Measurements from ENCODE around the gene RIC8B.

RIC8B gene, protein sequence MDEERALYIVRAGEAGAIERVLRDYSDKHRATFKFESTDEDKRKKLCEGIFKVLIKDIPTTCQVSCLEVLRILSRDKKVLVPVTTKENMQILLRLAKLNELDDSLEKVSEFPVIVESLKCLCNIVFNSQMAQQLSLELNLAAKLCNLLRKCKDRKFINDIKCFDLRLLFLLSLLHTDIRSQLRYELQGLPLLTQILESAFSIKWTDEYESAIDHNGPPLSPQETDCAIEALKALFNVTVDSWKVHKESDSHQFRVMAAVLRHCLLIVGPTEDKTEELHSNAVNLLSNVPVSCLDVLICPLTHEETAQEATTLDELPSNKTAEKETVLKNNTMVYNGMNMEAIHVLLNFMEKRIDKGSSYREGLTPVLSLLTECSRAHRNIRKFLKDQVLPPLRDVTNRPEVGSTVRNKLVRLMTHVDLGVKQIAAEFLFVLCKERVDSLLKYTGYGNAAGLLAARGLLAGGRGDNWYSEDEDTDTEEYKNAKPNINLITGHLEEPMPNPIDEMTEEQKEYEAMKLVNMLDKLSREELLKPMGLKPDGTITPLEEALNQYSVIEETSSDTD

GRCh38 chr12:106774005-106774807, at the start of gene RIC8B:
Gene RIC8B, plus strand, starts transcription at chr12:106774682. Its CDS starts 64 bp downstream, at chr12:106774746.
- peak; percentile 74 to 77 for DNase-seq (ENCODE audit: low read depth in 2 of 2)

DNA sequence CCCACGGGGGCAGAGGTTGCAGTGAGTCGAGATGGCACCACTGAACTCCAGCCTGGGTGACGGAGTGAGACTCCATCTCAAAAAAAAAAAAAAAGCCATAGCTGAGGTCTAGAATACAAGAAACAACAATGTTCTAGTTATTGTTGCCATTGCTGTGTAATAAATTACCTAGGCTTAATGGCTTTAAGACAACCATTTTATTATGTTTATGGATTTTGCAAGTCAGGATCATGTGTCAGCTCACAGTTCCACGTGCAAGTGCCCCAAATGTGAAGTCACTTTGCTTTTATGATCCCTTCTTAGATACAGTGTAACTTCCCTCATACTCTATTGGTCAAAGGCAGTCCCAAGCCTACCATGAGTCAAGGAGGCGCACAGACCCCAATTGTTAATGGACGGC, 49.5 kb upstream of the RIC8B start:
- no peak for DNase-seq (ENCODE audit: low read depth in 2 of 2)

- DNase-seq (ENCODE audit: low read depth in 2 of 2): peak in 1 of 2 donors; percentile 2
These were observed 47.8 kb upstream of the RIC8B start for GRCh38 chr12:106726603-106727202.

DNA sequence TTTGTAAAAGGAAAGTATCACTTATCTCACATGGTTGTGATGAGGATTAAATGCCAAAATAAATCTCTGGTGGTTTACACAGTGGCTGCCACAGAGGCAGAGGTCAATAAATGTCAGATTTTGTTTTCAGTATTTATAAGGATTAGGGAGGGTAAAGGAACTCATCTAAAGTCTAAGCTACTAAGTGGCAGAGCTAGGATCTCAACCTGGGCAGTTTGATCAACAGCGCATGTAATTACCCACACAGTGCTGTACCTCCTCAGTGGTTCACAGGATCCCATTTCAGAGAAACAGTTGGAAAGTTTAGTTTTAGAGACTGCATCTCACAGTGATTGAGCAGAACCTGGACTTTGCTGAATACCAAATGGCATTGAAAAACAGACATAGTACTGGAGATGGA, 44.9 kb upstream of the RIC8B start:
- no peak for DNase-seq (ENCODE audit: low read depth in 2 of 2)

DNA sequence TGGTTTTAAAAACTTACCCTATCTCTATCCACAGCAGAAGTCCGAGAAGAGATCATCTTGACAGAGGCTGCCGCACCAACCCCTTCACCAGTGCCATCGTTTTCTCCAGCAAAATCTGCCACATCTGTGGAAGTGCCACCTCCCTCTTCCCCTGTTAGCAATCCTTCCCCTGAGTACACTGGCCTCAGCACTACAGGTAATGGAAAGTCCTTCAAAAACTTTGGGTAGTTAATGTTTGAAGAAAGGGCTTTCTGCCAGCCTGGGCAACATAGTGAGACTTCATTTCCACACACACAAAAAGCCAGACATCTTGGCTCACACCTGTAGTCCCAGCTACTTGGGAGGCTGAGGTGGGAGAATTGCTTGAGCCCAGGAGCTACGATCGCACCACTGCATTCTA, 41.6 kb upstream of the RIC8B start:
- no peak for DNase-seq (ENCODE audit: low read depth in 2 of 2)

GRCh38 chr12:106733660-106734059, 40.8 kb upstream of the RIC8B start:
- DNase-seq (ENCODE audit: low read depth in 2 of 2): no peak

GRCh38 chr12:106736051-106736957, 38.2 kb upstream of the RIC8B start:
- DNase-seq (ENCODE audit: low read depth in 2 of 2): no peak

DNA sequence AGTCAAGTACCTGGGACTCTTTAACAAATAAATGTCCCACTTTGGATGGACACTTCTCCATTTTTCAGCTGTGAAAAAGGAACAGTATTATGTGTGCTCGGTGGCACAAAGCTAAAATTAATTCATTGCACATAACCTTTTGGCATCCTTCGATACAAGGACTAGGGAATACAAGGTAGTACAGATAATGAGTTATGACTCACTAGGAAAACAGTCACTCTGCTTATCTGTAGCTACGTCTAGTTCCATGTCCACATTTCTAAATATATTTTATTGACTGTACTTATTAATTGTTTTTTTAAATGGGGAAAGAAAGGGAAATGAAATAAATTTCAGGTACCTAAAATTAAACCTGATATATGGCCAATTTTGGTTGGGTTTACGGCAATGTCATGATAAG, 35.2 kb upstream of the RIC8B start:
- DNase-seq (ENCODE audit: low read depth in 2 of 2): no peak

- DNase-seq (ENCODE audit: low read depth in 2 of 2): no peak
These were observed 34.5 kb upstream of the RIC8B start for GRCh38 chr12:106739815-106740530.

GRCh38 chr12:106740818-106741217, 33.7 kb upstream of the RIC8B start:
- no peak for DNase-seq (ENCODE audit: low read depth in 2 of 2)

DNA sequence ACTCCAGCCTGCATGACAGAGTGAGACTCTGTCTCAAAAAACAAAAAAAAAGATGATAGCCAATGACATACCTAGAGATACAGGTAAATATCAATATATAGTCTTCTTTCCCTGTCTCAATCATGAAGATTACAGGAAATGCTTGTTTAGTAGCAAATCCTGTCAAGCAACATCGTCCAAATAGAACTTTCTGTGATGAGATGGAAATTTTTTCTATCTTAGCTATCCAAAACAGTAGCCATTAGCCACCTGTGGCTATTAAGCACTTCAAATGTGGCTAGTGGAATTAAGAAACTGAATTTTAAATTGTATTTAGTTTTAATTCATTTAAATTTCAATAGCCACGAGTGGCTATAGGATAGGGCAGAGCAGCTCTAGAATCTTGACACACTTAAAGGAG, 33.2 kb upstream of the RIC8B start:
- no peak for DNase-seq (ENCODE audit: low read depth in 2 of 2)

GRCh38 chr12:106743270-106743988, 31.1 kb upstream of the RIC8B start:
- no peak for DNase-seq (ENCODE audit: low read depth in 2 of 2)

GRCh38 chr12:106744600-106744999, 29.9 kb upstream of the RIC8B start:
- no peak for DNase-seq (ENCODE audit: low read depth in 2 of 2)

DNA sequence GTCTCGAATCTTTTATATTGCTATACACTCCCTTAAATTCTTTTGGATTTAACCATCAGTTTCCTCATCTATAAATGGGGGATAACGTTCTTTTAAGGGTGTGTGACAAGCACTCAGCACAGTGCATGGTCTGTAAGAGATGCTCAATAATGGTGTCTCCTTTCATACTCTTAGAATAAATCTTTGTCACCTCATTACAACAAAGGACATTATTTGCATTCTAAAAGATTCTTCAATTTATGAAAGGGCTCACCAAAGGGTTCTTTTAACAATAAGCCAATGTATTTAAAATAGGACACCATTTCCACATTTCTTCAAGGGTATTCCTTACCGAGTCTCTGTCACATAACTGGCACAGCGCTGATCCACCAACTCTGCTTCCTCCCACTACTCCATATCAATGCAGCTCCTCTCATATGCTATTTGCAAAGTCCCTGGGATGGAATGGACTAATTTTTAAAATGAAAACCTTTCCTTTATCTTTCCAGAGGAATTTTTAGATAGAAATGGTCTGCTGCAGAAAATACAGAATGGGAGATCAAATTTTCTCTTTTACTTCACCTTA, 29.2 kb upstream of the RIC8B start:
- no peak for DNase-seq (ENCODE audit: low read depth in 2 of 2)

GRCh38 chr12:106747973-106748436, 26.5 kb upstream of the RIC8B start:
- no peak for DNase-seq (ENCODE audit: low read depth in 2 of 2)

DNA sequence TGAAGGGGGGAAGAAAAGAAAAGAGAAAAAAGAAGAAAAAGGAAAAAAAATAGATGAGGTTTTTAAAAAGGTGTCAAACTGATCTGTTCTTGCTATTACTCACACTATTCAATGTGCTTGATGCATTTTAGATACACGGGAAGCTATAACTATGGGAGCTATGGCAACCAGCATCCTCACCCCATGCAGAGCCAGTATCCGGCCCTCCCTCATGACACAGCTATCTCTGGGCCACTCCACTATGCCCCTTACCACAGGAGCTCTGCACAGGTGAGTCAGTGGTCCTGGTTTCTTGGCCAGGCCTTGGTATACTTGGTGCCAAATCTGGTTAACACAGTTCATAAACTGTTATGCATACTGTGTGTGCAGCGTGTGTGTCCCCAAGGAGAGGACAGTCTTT, 24.0 kb upstream of the RIC8B start:
- DNase-seq (ENCODE audit: low read depth in 2 of 2): no peak

DNA sequence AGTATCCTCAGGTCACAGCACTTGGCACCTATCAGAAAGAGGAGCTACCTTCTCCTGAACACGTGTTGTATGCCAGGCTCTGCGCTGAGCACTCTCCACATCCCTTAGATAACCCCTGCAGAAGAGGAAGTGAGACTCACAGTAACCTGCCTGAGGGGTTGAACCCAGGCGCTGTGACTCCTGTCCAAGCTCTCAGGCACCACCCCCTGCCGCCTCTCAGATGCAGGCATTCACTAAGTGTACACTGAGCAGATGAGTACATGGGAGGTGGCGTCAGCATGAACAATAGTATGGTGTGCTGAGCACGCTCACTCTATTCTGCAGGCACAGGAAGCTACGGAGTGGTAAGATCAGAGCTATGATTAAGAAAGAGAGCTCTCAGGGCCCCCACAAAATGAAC, 21.0 kb upstream of the RIC8B start:
- DNase-seq (ENCODE audit: low read depth in 2 of 2): peak in 1 of 2 donors; percentile 53

GRCh38 chr12:106754331-106754730, 20.2 kb upstream of the RIC8B start:
- no peak for DNase-seq (ENCODE audit: low read depth in 2 of 2)

DNA sequence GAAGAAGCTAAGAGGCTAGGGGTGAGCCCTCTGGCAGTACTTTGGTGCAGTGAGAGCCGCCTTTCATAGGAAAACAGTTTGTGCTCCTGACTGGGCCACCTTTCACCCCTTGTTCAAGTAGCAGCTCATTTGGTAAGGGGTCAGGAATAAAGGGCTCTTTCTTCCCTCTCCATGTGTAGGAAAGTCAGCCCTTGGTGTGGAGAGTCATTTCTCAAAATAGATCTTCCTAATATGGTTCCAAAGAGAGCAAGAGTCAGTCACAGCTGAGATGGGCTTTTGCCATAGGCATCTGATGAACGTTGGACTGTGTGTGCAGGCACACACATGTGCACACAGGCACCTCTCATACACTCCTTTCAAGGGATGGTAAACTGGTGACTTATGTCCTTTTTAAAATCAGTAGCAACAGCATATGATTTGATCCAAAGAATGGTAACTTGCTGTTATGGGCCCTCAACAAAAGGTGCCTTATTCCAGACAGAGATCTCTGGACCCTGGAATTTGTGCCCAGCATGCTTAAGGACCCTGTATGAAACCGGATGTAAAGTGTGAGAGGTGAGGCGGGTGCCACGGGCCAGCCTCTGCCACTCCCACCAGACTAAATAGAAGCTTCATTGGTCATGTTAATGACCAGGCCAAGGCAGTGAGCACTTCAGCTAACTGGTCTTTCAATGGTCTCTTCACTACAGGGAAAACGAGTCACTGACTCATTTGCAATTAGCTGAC, 16.7 kb upstream of the RIC8B start:
- DNase-seq (ENCODE audit: low read depth in 2 of 2): no peak
